GM12878 (cell line): ENCODE measurements around the gene HPSE2.

Experiments
- JUNB ChIP-seq: IDR thresholded peaks from 2 replicates; pipeline ENCODE4 v1.6.1; 2016; ENCODE audit warnings: antibody characterized with exemption, mild to moderate bottlenecking
- JUND ChIP-seq: IDR thresholded peaks from 2 replicates; pipeline ENCODE4 v1.6.1; 2012; ENCODE audit warnings: low read depth, mild to moderate bottlenecking, low read length, improper control_type of control experiment, moderate library complexity
- POLR2A ChIP-seq: IDR thresholded peaks from 2 replicates; pipeline ENCODE4 v1.6.1; 2011; ENCODE audit warnings: low read depth, mild to moderate bottlenecking, low read length
- SP1 ChIP-seq: IDR thresholded peaks from one replicate; pipeline ENCODE4 v1.6.1; 2011; ENCODE audit warnings: low read depth, low read length
- TF ChIP-seq, protein P1 (sequence below): IDR thresholded peaks from 2 replicates; pipeline ENCODE4 v1.6.1; 2011; ENCODE audit warnings: low read depth, low read length, improper control_type of control experiment, borderline replicate concordance
- TF ChIP-seq, protein P2 (sequence below), 3 experiments: IDR thresholded peaks in 2 of 3; conservative IDR thresholded peaks in 1 of 3; 2 replicates each; pipeline ENCODE4 v1.5.1; 2011; ENCODE audit warnings: low read depth in 3 of 3, low read length in 3 of 3, mild to moderate bottlenecking in 3 of 3, control low read depth in 2 of 3, moderate library complexity in 2 of 3, inconsistent platforms in 1 of 3, mixed read lengths in 1 of 3; ENCODE audit not compliant: control insufficient read depth in 2 of 3, insufficient read depth in 1 of 3; ENCODE audit errors: extremely low read depth in 1 of 3
- TF ChIP-seq, protein P3 (sequence below): fragments of 450-650 bp; formaldehyde crosslinking; IDR thresholded peaks from 2 replicates; pipeline ENCODE4 v1.5.0; 2022; ENCODE audit warnings: mild to moderate bottlenecking, missing genetic modification characterization
- TF ChIP-seq, protein P4 (sequence below): fragments of 450-650 bp; IDR thresholded peaks from 2 replicates; pipeline ENCODE4 v1.6.1; 2017; ENCODE audit warnings: mild to moderate bottlenecking
- TF ChIP-seq, protein P5 (sequence below): IDR thresholded peaks from 2 replicates; pipeline ENCODE4 v1.6.1; 2011; ENCODE audit warnings: borderline replicate concordance, low read depth, mild to moderate bottlenecking, moderate library complexity, low read length; ENCODE audit not compliant: insufficient read depth, poor library complexity, severe bottlenecking

DNA sequence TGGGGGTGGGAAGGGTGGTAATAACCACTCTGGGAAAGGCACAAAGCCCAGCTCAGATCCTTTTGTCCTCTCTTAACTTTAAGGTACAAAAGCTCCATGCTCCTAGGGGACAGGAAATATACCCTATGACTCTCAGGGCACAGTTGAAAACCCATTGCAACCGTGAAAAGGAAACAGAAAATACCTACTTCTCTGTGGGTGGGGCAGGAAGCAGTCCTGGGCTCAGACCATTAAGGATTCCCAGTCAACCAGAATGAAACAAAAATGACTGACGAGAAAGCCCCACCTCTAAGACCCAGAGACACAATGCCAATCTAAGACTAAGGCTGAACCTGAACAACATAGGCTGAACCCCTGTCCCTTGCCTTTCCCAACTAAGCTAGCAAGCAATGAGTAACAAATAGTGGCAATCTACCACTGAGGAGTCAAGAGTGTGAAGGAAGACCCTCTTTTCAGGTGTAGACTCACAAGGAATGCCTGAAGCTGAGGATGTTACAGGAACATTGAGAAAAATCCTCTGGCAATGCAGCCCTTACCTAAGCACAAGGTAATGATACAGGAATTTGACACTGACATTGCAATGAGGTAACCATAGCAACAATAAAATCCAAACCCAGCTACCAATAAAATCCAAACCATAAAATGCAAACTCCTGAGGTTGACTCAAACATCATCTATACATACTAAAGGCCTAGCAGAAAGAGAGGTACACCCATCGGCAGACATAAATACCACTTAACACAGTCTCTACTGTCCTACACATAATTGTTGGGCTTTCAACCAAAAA lies 380.1 kb downstream of the HPSE2 start:
- TF ChIP-seq, protein P1, sequence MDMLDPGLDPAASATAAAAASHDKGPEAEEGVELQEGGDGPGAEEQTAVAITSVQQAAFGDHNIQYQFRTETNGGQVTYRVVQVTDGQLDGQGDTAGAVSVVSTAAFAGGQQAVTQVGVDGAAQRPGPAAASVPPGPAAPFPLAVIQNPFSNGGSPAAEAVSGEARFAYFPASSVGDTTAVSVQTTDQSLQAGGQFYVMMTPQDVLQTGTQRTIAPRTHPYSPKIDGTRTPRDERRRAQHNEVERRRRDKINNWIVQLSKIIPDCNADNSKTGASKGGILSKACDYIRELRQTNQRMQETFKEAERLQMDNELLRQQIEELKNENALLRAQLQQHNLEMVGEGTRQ = no peak
- TF ChIP-seq, protein P2, sequence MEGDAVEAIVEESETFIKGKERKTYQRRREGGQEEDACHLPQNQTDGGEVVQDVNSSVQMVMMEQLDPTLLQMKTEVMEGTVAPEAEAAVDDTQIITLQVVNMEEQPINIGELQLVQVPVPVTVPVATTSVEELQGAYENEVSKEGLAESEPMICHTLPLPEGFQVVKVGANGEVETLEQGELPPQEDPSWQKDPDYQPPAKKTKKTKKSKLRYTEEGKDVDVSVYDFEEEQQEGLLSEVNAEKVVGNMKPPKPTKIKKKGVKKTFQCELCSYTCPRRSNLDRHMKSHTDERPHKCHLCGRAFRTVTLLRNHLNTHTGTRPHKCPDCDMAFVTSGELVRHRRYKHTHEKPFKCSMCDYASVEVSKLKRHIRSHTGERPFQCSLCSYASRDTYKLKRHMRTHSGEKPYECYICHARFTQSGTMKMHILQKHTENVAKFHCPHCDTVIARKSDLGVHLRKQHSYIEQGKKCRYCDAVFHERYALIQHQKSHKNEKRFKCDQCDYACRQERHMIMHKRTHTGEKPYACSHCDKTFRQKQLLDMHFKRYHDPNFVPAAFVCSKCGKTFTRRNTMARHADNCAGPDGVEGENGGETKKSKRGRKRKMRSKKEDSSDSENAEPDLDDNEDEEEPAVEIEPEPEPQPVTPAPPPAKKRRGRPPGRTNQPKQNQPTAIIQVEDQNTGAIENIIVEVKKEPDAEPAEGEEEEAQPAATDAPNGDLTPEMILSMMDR (IDR thresholded peaks at IDR 0.05 in 2 of 3, conservative IDR thresholded peaks at IDR 0.05 in 1 of 3; ENCODE audit: control insufficient read depth in 2 of 3, extremely low read depth in 1 of 3, insufficient read depth in 1 of 3, low read depth in 3 of 3, low read length in 3 of 3) = no peak
- TF ChIP-seq JUNB (no peak), POLR2A (no peak), JUND (no peak), SP1 (no peak)
- TF ChIP-seq, protein P3, sequence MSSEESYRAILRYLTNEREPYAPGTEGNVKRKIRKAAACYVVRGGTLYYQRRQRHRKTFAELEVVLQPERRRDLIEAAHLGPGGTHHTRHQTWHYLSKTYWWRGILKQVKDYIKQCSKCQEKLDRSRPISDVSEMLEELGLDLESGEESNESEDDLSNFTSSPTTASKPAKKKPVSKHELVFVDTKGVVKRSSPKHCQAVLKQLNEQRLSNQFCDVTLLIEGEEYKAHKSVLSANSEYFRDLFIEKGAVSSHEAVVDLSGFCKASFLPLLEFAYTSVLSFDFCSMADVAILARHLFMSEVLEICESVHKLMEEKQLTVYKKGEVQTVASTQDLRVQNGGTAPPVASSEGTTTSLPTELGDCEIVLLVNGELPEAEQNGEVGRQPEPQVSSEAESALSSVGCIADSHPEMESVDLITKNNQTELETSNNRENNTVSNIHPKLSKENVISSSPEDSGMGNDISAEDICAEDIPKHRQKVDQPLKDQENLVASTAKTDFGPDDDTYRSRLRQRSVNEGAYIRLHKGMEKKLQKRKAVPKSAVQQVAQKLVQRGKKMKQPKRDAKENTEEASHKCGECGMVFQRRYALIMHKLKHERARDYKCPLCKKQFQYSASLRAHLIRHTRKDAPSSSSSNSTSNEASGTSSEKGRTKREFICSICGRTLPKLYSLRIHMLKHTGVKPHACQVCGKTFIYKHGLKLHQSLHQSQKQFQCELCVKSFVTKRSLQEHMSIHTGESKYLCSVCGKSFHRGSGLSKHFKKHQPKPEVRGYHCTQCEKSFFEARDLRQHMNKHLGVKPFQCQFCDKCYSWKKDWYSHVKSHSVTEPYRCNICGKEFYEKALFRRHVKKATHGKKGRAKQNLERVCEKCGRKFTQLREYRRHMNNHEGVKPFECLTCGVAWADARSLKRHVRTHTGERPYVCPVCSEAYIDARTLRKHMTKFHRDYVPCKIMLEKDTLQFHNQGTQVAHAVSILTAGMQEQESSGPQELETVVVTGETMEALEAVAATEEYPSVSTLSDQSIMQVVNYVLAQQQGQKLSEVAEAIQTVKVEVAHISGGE = no peak
- TF ChIP-seq, protein P4, sequence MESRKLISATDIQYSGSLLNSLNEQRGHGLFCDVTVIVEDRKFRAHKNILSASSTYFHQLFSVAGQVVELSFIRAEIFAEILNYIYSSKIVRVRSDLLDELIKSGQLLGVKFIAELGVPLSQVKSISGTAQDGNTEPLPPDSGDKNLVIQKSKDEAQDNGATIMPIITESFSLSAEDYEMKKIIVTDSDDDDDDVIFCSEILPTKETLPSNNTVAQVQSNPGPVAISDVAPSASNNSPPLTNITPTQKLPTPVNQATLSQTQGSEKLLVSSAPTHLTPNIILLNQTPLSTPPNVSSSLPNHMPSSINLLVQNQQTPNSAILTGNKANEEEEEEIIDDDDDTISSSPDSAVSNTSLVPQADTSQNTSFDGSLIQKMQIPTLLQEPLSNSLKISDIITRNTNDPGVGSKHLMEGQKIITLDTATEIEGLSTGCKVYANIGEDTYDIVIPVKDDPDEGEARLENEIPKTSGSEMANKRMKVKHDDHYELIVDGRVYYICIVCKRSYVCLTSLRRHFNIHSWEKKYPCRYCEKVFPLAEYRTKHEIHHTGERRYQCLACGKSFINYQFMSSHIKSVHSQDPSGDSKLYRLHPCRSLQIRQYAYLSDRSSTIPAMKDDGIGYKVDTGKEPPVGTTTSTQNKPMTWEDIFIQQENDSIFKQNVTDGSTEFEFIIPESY = no peak
- TF ChIP-seq, protein P5, sequence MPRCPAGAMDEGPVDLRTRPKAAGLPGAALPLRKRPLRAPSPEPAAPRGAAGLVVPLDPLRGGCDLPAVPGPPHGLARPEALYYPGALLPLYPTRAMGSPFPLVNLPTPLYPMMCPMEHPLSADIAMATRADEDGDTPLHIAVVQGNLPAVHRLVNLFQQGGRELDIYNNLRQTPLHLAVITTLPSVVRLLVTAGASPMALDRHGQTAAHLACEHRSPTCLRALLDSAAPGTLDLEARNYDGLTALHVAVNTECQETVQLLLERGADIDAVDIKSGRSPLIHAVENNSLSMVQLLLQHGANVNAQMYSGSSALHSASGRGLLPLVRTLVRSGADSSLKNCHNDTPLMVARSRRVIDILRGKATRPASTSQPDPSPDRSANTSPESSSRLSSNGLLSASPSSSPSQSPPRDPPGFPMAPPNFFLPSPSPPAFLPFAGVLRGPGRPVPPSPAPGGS = no peak
